Activated CD8-positive, alpha-beta memory T cell treated with anti-CD3 and anti-CD28 coated beads for 24 hours (primary cell): ENCODE results near the gene GRIN1.

Experiments used
- DNase-seq: peaks from one replicate; pipeline ENCODE4 v3.0.0-alpha.2; 2020

GRIN1 gene

GRCh38 chr9:137166380-137167229, 27.7 kb downstream of the GRIN1 start:
- DNase-seq: no peak

GRCh38 chr9:137167277-137167746, 28.4 kb downstream of the GRIN1 start:
- no peak for DNase-seq

- no peak for DNase-seq
These were observed 29.0 kb downstream of the GRIN1 start for GRCh38 chr9:137167747-137168572.

GRCh38 chr9:137168573-137168903, 29.6 kb downstream of the GRIN1 start:
- DNase-seq: no peak

- no peak for DNase-seq
These were observed 30.2 kb downstream of the GRIN1 start for GRCh38 chr9:137168904-137169856.

GRCh38 chr9:137169896-137170358, 31.0 kb downstream of the GRIN1 start, which contains the start of gene LRRC26:
Gene LRRC26 (minus strand): TSS chr9:137170051. CDS start chr9:137169943, 108 bp downstream.
- no peak for DNase-seq

- DNase-seq: no peak
These were observed 31.7 kb downstream of the GRIN1 start for GRCh38 chr9:137170486-137171148.

GRCh38 chr9:137171149-137171900, 32.4 kb downstream of the GRIN1 start:
- DNase-seq: no peak

GRCh38 chr9:137172901-137173795, 34.2 kb downstream of the GRIN1 start:
- no peak for DNase-seq

GRCh38 chr9:137173796-137174664, 35.1 kb downstream of the GRIN1 start:
- no peak for DNase-seq

- DNase-seq: no peak
These were observed 35.9 kb downstream of the GRIN1 start for GRCh38 chr9:137174722-137175293.

- DNase-seq: no peak
These were observed 36.5 kb downstream of the GRIN1 start for GRCh38 chr9:137175345-137175961.

GRCh38 chr9:137176302-137177182, 37.6 kb downstream of the GRIN1 start:
- DNase-seq: no peak

- no peak for DNase-seq
These were observed 39.4 kb downstream of the GRIN1 start for GRCh38 chr9:137178201-137178938.

GRCh38 chr9:137178939-137179630, 40.1 kb downstream of the GRIN1 start:
- no peak for DNase-seq

- no peak for DNase-seq
These were observed 40.8 kb downstream of the GRIN1 start for GRCh38 chr9:137179761-137180160.
